GM12874 (cell line): Measurements from ENCODE around the gene ABCG4.

Source experiments
- TF ChIP-seq, protein P1 (sequence below): IDR thresholded peaks from 2 replicates; pipeline ENCODE4 v1.5.1; 2011; ENCODE audit warnings: low read depth, mild to moderate bottlenecking, control low read depth, low read length, moderate library complexity; ENCODE audit not compliant: insufficient read depth

ABCG4 gene

DNA sequence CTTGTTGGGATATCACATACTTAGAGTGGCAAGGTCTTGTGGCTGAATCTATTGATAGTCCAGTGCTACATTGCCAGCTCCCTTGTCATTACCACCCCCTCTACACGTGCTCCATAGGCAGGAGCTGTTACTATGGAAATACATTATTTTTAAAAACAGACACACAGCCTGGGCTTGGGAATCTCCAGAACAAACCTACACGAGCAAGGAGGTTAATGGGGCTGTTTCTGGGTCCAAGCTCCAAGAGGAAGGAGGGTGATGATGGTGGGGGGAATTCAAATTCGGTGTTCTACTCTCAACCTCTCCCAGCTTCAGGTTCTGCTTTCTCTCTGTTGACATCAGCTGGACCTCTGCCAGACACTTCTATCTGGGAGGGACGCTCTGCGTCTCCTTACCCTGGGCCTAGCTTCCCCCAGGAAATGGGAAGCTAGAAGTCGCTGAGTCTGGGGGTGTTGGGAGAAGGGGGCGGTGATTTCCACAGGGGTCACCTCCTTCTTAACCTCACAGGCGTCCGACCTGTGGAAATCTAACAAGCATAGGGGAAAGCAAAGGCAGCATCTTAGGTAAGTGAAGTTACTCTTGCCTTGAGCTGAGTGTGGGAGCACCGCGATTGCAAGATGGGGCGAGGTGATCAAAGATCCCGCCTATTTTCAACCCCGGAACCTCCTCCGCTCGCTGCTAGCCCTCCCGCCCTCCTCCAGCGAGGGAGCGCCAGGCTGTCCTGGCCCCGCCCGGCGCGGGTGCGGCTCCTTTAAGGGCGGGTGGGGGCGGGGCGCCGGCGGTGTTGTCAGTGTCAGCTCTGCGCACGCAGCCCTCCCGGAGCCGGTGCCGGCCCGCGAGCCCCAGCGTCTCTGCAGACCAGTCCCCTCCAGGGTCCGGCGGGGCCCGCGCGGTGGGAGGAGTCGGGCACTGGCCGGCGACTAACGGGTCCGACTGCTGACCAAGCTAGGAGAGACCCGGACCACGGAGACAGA is 42.0 kb upstream of the ABCG4 start, which contains the start of gene C2CD2L:
Gene C2CD2L (plus strand): TSS at position 781 of the 974 bp plus-strand sequence. CDS start 398 bp downstream, outside the sequence.
- TF ChIP-seq, protein P1, sequence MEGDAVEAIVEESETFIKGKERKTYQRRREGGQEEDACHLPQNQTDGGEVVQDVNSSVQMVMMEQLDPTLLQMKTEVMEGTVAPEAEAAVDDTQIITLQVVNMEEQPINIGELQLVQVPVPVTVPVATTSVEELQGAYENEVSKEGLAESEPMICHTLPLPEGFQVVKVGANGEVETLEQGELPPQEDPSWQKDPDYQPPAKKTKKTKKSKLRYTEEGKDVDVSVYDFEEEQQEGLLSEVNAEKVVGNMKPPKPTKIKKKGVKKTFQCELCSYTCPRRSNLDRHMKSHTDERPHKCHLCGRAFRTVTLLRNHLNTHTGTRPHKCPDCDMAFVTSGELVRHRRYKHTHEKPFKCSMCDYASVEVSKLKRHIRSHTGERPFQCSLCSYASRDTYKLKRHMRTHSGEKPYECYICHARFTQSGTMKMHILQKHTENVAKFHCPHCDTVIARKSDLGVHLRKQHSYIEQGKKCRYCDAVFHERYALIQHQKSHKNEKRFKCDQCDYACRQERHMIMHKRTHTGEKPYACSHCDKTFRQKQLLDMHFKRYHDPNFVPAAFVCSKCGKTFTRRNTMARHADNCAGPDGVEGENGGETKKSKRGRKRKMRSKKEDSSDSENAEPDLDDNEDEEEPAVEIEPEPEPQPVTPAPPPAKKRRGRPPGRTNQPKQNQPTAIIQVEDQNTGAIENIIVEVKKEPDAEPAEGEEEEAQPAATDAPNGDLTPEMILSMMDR, result no peak

DNA sequence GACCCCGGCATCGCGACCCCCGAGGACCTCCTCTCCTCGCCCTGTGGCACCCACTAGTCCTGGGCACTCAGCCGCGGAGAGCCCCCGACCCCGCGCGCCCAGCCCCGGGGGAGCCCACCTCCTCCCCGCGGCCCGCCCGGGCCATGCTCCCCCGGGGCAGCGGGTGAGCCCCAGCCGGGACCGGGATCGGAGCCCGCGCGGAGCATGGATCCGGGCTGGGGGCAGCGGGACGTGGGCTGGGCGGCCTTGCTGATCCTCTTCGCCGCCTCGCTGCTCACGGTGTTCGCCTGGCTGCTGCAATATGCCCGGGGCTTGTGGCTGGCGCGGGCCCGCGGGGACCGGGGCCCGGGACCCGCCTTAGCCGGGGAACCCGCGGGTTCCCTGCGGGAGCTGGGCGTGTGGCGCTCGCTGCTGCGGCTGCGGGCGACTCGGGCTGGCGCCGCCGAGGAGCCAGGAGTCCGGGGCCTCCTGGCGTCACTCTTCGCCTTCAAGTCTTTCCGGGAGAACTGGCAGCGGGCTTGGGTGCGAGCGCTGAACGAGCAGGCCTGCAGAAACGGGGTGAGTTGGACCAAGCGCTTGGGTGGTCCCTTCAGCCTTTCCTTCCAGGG is 41.2 kb upstream of the ABCG4 start:
- TF ChIP-seq, protein P1, result no peak

DNA sequence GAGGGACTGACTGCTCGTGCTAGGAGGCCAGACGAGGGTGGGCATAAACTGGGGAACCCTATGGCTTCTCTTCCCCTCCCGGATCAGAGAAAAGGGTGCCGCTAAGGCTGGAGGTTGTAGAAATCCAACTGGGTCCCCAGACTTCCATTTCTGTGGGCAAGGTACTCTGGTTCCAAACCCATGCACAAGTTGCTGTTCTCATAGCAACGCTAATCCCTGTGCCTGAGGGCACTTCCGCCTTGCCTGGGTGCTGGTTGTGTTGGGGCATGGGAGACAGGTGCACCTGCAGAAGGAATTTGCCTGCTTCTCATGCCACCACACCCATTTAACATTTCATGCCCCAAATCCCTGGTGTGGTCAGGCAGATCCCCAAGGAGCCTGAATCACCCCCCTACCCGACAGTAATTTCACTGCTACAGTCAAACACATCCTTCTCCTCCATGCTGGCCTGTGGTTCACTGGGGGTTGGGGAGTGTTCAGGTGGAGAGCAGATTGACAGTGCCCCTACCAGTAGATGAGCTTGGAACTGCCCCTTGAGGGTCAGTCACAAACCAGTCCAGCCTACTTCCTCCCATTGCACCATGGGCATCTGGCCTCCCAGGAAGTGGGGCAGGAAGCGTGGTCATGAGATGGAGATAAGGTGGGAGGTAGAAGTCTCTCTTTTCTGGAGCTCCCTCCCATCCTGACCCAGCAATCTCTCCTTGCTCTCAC is 40.6 kb upstream of the ABCG4 start:
- TF ChIP-seq, protein P1, result no peak

DNA sequence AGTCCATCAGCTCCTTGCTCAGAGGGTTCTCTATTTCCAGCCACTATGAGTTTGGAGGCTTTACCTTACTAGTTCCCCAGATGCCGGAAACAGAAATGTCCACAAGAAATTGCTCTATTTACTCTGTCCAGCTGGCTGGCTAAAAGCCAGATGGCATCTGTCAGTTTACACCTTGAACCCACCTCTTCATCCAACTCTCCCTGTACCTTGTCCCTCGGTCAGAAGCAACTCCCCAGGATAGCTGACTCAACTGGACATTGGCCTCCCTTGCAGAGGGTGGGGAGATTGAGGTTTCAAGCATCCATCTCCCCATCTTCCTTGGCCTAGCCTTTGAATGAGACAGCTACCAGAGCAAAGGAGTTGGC is 40.0 kb upstream of the ABCG4 start:
- TF ChIP-seq, protein P1, result no peak

DNA sequence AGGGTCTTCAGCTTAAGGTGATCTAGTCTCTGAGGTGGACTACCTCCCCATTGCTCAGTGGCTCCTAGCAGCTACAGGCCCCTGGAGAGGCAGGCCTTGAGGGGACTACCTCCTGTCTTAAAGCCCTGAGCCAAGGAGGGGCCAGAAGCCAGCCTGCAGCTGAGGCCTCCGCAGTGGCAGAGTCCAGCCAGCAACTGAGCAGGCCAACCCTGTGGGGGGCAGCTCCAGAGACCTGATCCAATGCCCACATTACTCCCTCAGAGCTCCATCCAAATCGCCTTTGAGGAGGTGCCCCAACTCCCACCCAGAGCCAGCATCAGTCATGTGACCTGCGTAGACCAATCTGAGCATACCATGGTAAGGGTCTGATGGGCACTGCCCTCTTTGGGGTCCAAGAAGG is 39.0 kb upstream of the ABCG4 start:
- TF ChIP-seq, protein P1, result no peak

DNA sequence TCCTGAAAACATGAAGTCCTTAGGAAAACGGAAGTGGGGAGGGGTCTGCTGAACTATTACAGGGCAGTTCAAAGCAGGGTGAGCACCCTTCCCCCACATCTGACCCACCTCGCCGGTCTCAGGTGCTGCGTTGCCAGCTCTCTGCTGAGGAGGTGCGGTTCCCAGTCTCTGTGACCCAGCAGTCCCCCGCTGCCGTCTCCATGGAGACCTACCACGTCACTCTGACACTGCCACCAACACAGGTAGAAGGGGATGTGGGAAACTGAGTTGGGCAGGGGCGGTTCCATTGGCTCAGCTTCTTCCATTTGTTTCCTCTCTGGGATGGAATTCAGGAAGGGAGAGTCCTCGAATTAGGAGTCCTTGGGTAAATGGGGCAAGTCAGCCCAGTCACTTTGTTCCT is 38.4 kb upstream of the ABCG4 start:
- TF ChIP-seq, protein P1, result no peak

DNA sequence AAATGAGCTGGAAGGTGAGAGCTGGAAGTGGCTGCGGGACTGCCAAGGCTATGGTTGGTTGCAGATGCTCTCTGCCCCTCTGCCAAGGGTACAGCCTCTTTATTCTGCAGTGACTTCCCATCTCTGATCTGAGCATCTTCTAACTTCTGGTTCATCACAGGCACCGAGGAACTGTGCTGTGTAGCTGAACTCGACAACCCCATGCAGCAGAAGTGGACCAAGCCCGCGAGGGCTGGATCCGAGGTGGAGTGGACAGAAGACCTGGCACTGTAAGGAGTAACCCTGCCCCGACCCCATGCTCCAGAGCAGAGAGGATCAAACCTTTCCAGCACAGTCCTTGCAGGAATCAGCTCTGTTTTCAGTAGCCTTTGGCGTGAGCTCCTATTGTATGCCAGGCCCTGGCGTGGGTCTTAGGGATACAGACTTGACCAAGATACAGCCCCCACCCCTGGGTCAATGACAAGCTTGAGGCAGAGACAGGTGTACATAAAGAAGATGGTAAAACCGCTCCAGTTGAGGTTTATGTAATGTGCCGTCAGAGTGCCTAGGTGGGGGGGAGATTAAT is 37.4 kb upstream of the ABCG4 start:
- TF ChIP-seq, protein P1, result no peak
